ENCODE data around the gene ZSCAN29. TPM values are rescaled to one million over a fixed set of nuclear protein-coding genes. Genes with fewer than 3 reads are reported as not detected.

The ZSCAN29 gene
- total and polyA plus RNA-seq, 12 donors = 5.2 to 26.7 (median 17.5) TPM

DNA sequence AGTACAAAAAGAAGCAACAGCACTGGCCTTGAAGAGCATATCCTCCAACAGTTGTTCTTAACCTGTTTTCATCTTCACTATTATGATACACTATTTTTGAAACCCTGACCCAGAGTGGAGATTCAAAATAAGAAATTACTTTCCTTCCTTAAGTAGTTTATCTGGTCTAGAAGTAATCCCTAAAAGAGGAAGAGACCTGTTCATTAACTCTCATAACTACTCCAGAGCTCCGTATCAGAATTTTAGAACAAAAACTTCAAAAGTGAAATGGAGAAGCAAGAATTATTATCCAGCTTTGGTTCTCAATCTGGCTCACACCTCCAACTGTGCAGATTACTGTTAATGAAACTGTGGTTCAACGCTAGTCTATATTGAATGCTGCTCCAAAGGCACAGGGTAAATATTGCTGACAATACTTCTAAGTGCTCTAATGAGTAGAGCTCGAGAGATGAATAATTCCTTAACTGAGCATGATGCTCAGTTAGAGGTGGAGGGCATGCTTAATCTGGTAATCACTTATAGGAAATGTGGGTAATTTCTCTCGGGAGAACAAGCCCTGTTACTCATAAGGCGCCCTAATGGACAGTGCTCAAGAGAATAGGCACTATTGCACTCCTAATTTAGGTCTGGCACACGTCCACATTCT is 45.7 kb downstream of the ZSCAN29 start:
- WGBS, 4 donors = 63 to 81% (median 69%) methylated on average over 6 of the region's 6 CpGs
- Histone ChIP-seq H3K9me3 (replicated peaks in 1 of 3) (no peaks in the 10 kb centered on the region), H3K4me1 (replicated peaks in 1 of 2) (peaks cover 10 to 17% of the 10 kb centered on the region in 2 donors), H3K27ac (no peak overlapping the region), H3K27me3 (no peaks in the 10 kb centered on the region), H3K36me3 (replicated peaks in 1 of 2) (no peaks in the 10 kb centered on the region), H3K4me3 (no peak overlapping the region)
- intact Hi-C loops (cut with DNase I) = no loop called here
- TF ChIP-seq POLR2A (IDR thresholded peaks at IDR 0.05) (no peak), CTCF (IDR thresholded peaks at IDR 0.05) (no peak)
- no peak for DNase-seq

DNA sequence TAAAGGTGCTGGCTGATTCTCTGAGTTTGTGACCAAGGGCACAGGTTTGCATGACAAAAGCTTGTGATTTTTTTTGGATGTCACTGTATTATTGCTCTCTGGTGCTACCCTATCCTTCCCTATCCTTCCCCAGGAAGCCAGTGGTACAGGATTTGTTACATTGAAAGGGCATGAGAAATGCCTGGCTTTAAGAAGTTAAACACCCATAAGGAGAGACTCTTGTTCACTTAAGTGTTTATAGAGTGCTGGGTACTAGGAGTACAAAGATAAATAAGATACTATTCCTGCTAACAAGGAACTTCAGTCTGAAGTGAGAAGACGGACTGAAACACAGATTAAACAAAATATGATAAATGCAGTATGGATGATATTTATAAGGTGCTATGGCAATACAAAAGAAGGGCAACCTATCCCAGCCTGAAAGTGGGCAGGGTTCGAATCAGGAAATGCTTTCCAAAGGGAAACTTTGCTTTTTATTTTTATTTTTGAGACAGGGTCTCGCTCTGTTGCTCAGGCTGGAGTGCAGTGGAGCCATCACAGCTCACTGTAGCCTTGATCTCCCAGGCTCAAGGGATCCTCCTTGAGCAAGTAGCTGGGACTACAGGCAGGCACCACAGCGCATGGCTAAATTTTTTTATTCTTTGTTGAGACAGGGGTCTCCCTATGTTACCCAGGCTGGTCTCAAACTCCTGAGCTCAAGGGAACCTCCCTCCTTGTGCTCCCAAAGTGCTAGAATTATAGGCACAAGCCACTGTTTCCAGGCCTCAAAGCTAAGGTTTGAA is 51.7 kb downstream of the ZSCAN29 start:
- Histone ChIP-seq H3K36me3 (replicated peaks in 1 of 2) (no peaks in the 10 kb centered on the region), H3K27ac (no peak overlapping the region), H3K9me3 (replicated peaks in 1 of 3) (no peaks in the 10 kb centered on the region), H3K4me3 (no peak overlapping the region), H3K27me3 (no peaks in the 10 kb centered on the region), H3K4me1 (replicated peaks in 1 of 2) (no peaks in the 10 kb centered on the region)
- intact Hi-C loops (cut with DNase I) = no loop called here
- 66 to 78% (median 69%) methylated on average over 4 of the region's 4 CpGs for WGBS, 4 donors
- DNase-seq = no peak
- TF ChIP-seq CTCF (IDR thresholded peaks at IDR 0.05) (no peak), POLR2A (IDR thresholded peaks at IDR 0.05) (no peak)

DNA sequence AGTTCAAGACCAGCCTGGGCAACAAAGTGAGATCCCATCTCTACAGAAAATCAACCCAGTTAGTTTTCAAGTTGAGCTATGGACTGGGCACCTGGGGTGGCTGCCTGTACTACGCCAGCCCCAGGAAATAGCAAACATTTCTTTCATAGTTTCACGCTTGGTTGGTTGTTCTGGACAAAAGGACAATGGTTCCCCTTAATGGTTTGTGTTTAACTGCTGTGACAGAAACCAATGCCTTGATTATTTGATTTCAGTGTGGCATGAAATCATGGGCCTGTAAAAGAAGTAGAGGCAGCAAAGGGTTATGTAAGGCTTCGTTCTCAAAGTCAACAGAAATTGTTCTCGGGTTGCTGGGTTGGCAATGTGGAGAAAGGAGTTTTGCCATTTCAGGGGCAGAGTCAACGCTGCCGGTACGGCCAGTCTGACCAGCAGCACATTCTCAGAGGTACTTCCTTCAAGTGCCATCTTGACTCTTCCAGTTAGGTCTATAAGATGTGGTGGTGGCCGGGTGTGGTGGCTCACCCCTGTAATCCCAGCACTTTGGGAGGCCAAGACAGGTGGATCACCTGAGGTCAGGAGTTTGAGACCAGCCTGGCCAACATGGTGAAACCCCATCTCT is 53.2 kb downstream of the ZSCAN29 start:
- Histone ChIP-seq H3K4me3 (no peak overlapping the region), H3K27me3 (no peaks in the 10 kb centered on the region), H3K9me3 (replicated peaks in 1 of 3) (no peaks in the 10 kb centered on the region), H3K4me1 (replicated peaks in 1 of 2) (no peaks in the 10 kb centered on the region), H3K27ac (no peak overlapping the region), H3K36me3 (replicated peaks in 1 of 2) (no peaks in the 10 kb centered on the region)
- 79 to 91% (median 81%) methylated on average over 7 to 8 of the region's 8 CpGs for WGBS, 4 donors
- TF ChIP-seq CTCF (IDR thresholded peaks at IDR 0.05) = no peak
- no peak for TF ChIP-seq POLR2A (IDR thresholded peaks at IDR 0.05)
- no peak for DNase-seq
- intact Hi-C loops (cut with DNase I) = no loop called here

DNA sequence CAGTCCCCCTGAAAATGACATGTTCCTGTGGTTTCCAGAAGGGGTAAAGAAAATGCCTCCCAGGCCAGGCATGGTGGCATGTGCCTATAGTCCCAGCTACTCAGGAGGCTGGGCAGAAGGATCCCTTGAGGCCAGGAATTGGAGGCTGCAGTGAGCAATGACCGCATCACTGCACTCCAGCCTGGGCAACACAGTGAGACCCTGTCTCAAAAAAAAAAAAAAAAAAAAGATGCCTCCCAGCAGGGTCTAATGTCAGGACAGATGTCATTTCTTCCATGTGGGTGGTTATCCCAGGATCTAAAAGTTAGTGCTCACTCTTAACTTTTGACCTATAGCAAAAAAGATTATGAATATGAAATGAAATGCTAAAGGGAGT is 53.9 kb downstream of the ZSCAN29 start:
- intact Hi-C loops (cut with DNase I) = no loop called here
- WGBS, 4 donors = 79 to 95% (median 82%) methylated on average over 1 of the region's 1 CpG
- TF ChIP-seq CTCF (IDR thresholded peaks at IDR 0.05) (no peak), POLR2A (IDR thresholded peaks at IDR 0.05) (no peak)
- Histone ChIP-seq H3K27me3 (no peaks in the 10 kb centered on the region), H3K27ac (no peak overlapping the region), H3K36me3 (replicated peaks in 1 of 2) (no peaks in the 10 kb centered on the region), H3K4me1 (replicated peaks in 1 of 2) (no peaks in the 10 kb centered on the region), H3K9me3 (replicated peaks in 1 of 3) (no peaks in the 10 kb centered on the region), H3K4me3 (no peak overlapping the region)
- no peak for DNase-seq

Measured in adrenal gland (tissue), 12 donors.